ENCODE measurements around the gene PTPRE. TPM values are rescaled to one million over a fixed set of nuclear protein-coding genes. Genes with fewer than 3 reads are reported as not detected.

The PTPRE gene
- total RNA-seq, 4 donors from 2014 or later, result 9.8 to 24.9 (median 22.7) TPM

DNA sequence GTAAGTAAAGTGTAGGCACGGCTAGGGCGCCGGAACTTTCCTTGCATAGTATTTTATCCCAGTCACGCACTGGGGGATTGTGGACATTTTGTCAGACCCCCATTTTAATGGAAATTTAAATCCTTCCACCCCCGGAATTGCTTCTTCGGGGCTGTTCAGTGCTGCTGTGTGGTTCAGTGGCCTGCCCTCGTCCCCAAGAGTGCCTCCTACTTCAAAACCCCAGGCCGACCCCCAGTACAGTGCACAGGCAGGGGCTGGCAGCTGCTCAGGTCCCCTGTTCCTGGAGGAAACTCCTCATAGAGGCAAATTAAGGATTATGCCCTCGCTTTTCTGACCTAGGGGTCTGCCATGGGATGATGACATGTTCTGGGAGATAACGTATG is 94.5 kb downstream of the PTPRE start:
- no peak for DNase-seq
- no peak overlapping the region for H3K27ac ChIP-seq

DNA sequence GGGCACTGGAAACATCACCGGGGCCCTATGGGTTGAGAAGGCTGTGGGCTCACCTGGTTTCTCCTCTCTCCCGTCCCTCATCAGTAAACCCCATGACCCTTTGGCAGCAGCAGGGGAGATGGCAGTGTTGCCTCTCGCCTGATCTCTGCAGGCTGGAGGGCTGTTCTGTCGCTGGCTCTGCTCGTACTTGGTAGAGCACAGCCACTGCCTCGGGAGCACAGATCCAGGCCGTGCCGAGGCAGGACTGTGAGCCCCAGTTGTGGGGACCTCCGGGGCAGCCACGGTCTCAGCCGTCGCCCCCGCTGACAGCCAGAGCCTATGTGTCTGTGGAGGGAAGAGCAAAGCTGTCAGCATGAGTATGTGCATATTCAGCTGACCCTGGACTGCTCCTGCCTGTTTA is 94.9 kb downstream of the PTPRE start:
- H3K27ac ChIP-seq, result no peak overlapping the region
- peaks cover 0 to 8% (median 0%) of the 10 kb centered on the region in 3 donors for H3K4me1 ChIP-seq
- H3K36me3 ChIP-seq, result no peaks in the 10 kb centered on the region
- intact Hi-C loops (cut with DNase I), result no loop called here
- DNase-seq, result no peak
- H3K27me3 ChIP-seq, result peaks cover 0 to 26% (median 0%) of the 10 kb centered on the region in 4 donors
- H3K9me3 ChIP-seq, result no peaks in the 10 kb centered on the region
- H3K4me3 ChIP-seq, result no peak overlapping the region
- TF ChIP-seq POLR2A (IDR thresholded peaks at IDR 0.05), result no peak
- TF ChIP-seq, protein P1, sequence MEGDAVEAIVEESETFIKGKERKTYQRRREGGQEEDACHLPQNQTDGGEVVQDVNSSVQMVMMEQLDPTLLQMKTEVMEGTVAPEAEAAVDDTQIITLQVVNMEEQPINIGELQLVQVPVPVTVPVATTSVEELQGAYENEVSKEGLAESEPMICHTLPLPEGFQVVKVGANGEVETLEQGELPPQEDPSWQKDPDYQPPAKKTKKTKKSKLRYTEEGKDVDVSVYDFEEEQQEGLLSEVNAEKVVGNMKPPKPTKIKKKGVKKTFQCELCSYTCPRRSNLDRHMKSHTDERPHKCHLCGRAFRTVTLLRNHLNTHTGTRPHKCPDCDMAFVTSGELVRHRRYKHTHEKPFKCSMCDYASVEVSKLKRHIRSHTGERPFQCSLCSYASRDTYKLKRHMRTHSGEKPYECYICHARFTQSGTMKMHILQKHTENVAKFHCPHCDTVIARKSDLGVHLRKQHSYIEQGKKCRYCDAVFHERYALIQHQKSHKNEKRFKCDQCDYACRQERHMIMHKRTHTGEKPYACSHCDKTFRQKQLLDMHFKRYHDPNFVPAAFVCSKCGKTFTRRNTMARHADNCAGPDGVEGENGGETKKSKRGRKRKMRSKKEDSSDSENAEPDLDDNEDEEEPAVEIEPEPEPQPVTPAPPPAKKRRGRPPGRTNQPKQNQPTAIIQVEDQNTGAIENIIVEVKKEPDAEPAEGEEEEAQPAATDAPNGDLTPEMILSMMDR (IDR thresholded peaks at IDR 0.05), result no peak
- WGBS, 2 donors, result 63 to 73% methylated on average over 2 to 9 of the region's 13 CpGs

More for the DNA sequence above, 94.5 kb downstream of the PTPRE start:
- intact Hi-C loops (cut with DNase I), result no loop called here
- WGBS, 2 donors, result 75 to 78% methylated on average over 9 to 10 of the region's 10 CpGs
- Histone ChIP-seq H3K9me3 (no peaks in the 10 kb centered on the region), H3K4me1 (peaks cover 0 to 8% (median 0%) of the 10 kb centered on the region in 3 donors), H3K27me3 (peaks cover 0 to 29% (median 0%) of the 10 kb centered on the region in 4 donors), H3K4me3 (no peak overlapping the region), H3K36me3 (no peaks in the 10 kb centered on the region)
- no peak for TF ChIP-seq POLR2A (IDR thresholded peaks at IDR 0.05)
- TF ChIP-seq, protein P1 (IDR thresholded peaks at IDR 0.05), result no peak

DNA sequence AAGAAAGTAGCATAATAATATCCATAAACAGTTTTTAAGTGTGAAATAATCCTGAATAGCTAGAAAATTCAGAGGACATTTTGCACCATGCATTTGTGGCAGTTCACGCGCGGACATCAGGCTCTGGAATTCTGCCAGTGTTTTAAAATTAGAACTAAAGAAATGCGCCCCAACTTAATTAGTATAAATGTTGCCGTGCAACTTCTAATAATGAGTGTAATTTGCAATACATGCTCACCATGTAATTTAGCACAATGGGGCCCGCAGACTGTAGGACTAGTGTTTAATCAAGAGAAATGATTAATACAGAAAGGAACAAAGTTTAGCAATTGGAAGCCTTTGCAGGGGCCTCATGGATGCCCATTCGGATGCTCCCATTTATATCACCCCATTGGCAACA is 96.6 kb downstream of the PTPRE start:
- no peak overlapping the region for H3K4me3 ChIP-seq

DNA sequence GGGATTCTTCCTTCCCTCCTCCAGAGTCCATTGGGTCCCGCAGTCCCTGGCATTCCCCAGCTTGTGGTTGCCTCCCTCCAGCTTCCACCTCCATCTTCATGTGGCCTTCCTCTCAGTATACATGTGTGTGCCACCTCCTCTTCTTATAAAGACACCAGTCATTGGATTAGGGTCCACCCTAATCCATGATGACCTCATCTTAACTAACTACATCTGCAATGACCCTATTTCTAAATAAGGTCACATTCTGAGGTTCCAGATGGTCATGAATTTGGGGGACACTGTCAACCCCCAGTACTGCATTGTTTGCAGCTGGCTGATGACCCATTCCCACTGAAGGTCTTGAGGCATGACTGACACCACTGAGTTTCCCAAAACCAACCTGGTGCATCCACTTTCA is 99.0 kb downstream of the PTPRE start:
- no peaks in the 10 kb centered on the region for H3K9me3 ChIP-seq
- H3K4me1 ChIP-seq, result peaks cover 0 to 18% (median 0%) of the 10 kb centered on the region in 3 donors
- peaks cover 0 to 46% (median 0%) of the 10 kb centered on the region in 4 donors for H3K27me3 ChIP-seq
- H3K36me3 ChIP-seq, result no peaks in the 10 kb centered on the region
- TF ChIP-seq, protein P1 (IDR thresholded peaks at IDR 0.05), result no peak
- no peak for TF ChIP-seq POLR2A (IDR thresholded peaks at IDR 0.05)
- no peak for DNase-seq
- 91 to 92% methylated on average over 1 of the region's 1 CpG for WGBS, 2 donors
- H3K27ac ChIP-seq, result no peak overlapping the region
- no peak overlapping the region for H3K4me3 ChIP-seq
- intact Hi-C loops (cut with DNase I), result no loop called here

More for the DNA sequence above, 96.6 kb downstream of the PTPRE start:
- H3K9me3 ChIP-seq, result no peaks in the 10 kb centered on the region
- no peaks in the 10 kb centered on the region for H3K4me1 ChIP-seq
- intact Hi-C loops (cut with DNase I), result no loop called here
- no peak overlapping the region for H3K27ac ChIP-seq
- 51 to 73% methylated on average over 7 of the region's 7 CpGs for WGBS, 2 donors
- no peak for TF ChIP-seq POLR2A (IDR thresholded peaks at IDR 0.05)
- TF ChIP-seq, protein P1 (IDR thresholded peaks at IDR 0.05), result no peak
- H3K36me3 ChIP-seq, result no peaks in the 10 kb centered on the region
- no peak for DNase-seq
- peaks cover 0 to 36% (median 0%) of the 10 kb centered on the region in 4 donors for H3K27me3 ChIP-seq

DNA sequence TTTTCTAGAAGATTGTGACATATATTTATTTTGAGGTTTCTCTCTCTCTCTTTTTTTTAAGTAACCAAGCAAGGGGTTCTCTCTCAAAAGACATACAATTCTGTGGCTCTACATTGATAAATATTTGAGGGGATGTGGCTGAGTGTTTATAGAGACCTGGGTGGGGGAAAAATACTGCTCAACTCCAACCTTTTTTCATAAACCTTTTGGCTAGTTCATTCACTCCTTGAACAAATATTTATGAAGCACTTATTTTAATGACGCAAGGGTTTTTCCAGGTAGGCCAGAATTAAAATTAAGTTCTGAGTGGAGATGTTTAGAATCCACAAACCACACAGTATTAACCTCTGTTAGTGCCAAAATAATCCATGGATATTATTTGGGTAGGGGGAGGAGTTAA is 100.2 kb downstream of the PTPRE start:
- 57 to 69% methylated on average over 1 of the region's 1 CpG for WGBS, 2 donors
- intact Hi-C loops (cut with DNase I), result no loop called here
- Histone ChIP-seq H3K9me3 (no peaks in the 10 kb centered on the region), H3K27ac (no peak overlapping the region), H3K4me1 (peaks cover 0 to 27% (median 4%) of the 10 kb centered on the region in 3 donors), H3K4me3 (no peak overlapping the region), H3K36me3 (no peaks in the 10 kb centered on the region), H3K27me3 (peaks cover 0 to 53% (median 0%) of the 10 kb centered on the region in 4 donors)
- DNase-seq, result no peak
- TF ChIP-seq, protein P1 (IDR thresholded peaks at IDR 0.05), result no peak
- no peak for TF ChIP-seq POLR2A (IDR thresholded peaks at IDR 0.05)
